NCI-H2196 treated with DMSO at 0.1 percent for 48 hours (cell line): ENCODE results near the gene LSP1.
"Not testable (repeated sequence)": the region's sequence is repeated elsewhere in the genome, so short reads cannot be mapped to it uniquely, and the experiment has no call there.

ENCODE experiments used
- DNase-seq: peaks from one replicate; lab custom pipeline; 2025; ENCODE audit not compliant: unreplicated experiment; lab: John Stamatoyannopoulos, UW

The LSP1 gene

GRCh38 chr11:1862588-1863351 is 9.9 kb downstream of the LSP1 start:
- no peak for DNase-seq

- DNase-seq, result no peak
Observed at GRCh38 chr11:1863352-1864216, 10.7 kb downstream of the LSP1 start.

GRCh38 chr11:1864231-1864630 is 11.3 kb downstream of the LSP1 start:
- no peak for DNase-seq

- DNase-seq, result no peak
Observed at GRCh38 chr11:1864831-1865665, 12.2 kb downstream of the LSP1 start.

GRCh38 chr11:1866226-1866625 is 13.3 kb downstream of the LSP1 start:
- DNase-seq, result no peak

GRCh38 chr11:1866776-1867175 is 13.9 kb downstream of the LSP1 start:
- DNase-seq, result no peak

GRCh38 chr11:1867381-1867780 is 14.5 kb downstream of the LSP1 start:
- no peak for DNase-seq

DNA sequence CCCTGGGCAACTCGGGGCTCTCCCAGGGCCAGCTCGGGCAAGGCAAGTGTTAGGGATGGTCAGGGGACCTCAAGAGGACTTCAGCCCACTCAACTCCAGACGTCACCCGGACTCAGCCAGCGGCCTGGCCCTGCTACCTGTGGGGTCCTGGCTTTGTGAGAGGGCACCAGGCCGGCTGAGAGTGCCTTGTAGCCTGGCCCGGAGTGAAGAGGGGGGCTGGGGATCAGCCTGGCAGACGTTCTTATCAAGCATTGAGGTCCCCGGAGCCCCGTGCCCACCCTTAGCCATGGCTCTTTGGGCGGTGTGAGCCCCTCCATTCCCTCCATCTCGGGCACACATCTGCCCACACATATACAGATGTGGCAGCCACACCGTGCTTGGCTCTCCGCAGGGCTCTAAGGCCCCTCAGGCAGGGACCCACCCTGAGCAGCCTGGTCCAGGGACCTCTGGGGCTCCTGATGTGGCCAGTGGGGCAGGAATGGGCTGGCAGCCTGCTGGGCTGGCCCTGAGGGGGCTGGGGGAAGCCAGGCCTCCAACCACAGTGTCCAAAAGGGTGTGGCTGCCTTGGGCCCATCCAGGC is 15.3 kb downstream of the LSP1 start:
- DNase-seq, result no peak

GRCh38 chr11:1868636-1869291 is 15.9 kb downstream of the LSP1 start:
- DNase-seq, result no peak

- DNase-seq, result no peak
Observed at GRCh38 chr11:1869427-1870325, 16.8 kb downstream of the LSP1 start.

GRCh38 chr11:1870326-1870696 is 17.4 kb downstream of the LSP1 start:
- no peak for DNase-seq

- no peak for DNase-seq
Observed at GRCh38 chr11:1870721-1871466, 18.0 kb downstream of the LSP1 start.

- no peak for DNase-seq
Observed at GRCh38 chr11:1871531-1871930, 18.6 kb downstream of the LSP1 start.

DNA sequence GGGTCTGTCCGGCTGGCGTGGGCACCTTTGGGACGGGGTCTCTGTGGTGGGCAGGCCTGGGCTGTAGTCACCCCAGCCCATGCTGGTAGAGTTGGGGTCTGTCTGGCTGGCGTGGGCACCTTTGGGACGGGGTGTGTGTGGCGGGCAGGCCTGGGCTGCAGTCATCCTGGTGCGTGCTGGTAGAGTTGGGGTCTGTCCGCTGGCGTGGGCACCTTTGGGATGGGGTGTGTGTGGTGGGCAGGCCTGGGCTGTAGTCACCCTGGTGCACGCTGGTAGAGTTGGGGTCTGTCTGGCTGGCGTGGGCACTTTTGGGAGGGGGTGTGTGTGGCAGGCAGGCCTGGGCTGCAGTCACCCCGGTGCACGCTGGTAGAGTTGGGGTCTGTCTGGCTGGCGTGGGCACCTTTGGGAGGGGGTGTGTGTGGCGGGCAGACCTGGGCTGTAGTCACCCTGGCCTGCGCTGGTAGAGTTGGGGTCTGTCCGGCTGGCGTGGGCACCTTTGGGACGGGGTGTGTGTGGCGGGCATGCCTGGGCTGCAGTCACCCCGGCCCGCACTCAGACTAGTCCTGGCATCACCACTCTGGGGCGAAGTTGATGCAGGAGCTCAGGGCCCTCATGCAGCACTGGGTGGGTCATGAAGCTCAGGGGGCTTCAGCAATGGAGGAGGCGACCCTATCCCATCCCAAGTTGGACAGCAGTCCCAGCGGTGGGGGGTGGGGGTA is 19.5 kb downstream of the LSP1 start:
- DNase-seq, result no peak

- no peak for DNase-seq
Observed at GRCh38 chr11:1873048-1873812, 20.3 kb downstream of the LSP1 start.

DNA sequence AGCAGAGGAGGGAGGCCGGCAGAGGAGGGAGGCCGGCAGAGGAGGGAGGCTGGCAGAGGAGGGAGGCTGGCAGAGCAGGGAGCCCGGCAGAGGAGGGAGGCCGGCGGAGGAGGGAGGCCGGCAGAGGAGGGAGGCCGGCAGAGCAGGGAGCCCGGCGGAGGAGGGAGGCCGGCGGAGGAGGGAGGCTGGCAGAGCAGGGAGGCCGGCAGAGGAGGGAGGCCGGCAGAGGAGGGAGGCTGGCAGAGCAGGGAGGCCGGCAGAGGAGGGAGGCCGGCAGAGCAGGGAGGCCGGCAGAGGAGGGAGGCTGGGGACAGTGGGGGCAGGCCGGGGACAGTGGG is 20.9 kb downstream of the LSP1 start:
- not testable (repeated sequence) for DNase-seq

- DNase-seq, result not testable (repeated sequence)
Observed at GRCh38 chr11:1874441-1875092, 21.7 kb downstream of the LSP1 start.
